PC-9 (cell line): ENCODE measurements around the gene DSCAML1. TPM values are rescaled to one million over a fixed set of nuclear protein-coding genes. Genes with fewer than 3 reads are reported as not detected.

Experiments
- BruUV-seq: library from RNA; stranded (reverse); fragments of 400-500 nt; replicated peaks from 2 replicates; lab custom pipeline; 2021; lab: Mats Ljungman, UMichigan
- CTCF ChIA-PET: fragments of 300-600 bp; sonication (Branson Sonifier 250); formaldehyde crosslinking; loops from one replicate; lab custom pipeline; 2022; ENCODE audit warnings: antibody characterized with exemption; lab: Charles Lee
- POLR2A ChIA-PET: fragments of 300-600 bp; sonication (Branson Sonifier 250); formaldehyde crosslinking; loops from one replicate; lab custom pipeline; 2022; ENCODE audit warnings: antibody characterized with exemption; ENCODE audit not compliant: unreplicated experiment; lab: Charles Lee
- DNase-seq, 2 experiments: peaks; one replicate each; pipeline versions ENCODE4 v3.0.0 to v3.0.0-alpha.2; 2015 to 2022; ENCODE audit warnings: mixed read lengths in 1 of 2
- H2AFZ ChIP-seq: fragments of 200-600 bp; sonication (generic); 2 replicates; pipeline ENCODE4 v1.8.1; 2017; ENCODE audit warnings: antibody characterized with exemption
- H3F3A ChIP-seq: fragments of 200-600 bp; sonication (generic); 2 replicates; pipeline ENCODE4 v1.8.1; 2017; ENCODE audit warnings: antibody characterized with exemption, mild to moderate bottlenecking, low read depth; ENCODE audit not compliant: insufficient read depth
- H3K27ac ChIP-seq: fragments of 200-600 bp; sonication (generic); 2 replicates; pipeline ENCODE4 v1.6.1; 2016; ENCODE audit warnings: mixed run types
- H3K27me3 ChIP-seq: fragments of 200-600 bp; sonication (generic); 2 replicates; pipeline ENCODE4 v1.6.1; 2016; ENCODE audit warnings: low read depth, mixed run types; ENCODE audit not compliant: insufficient read depth
- H3K36me3 ChIP-seq: fragments of 200-600 bp; sonication (generic); 2 replicates; pipeline ENCODE4 v1.6.1; 2016; ENCODE audit warnings: low read depth, mixed run types
- H3K4me1 ChIP-seq: fragments of 200-600 bp; sonication (generic); replicated peaks from 2 replicates; pipeline ENCODE4 v1.6.1; 2016; ENCODE audit warnings: mixed run types; ENCODE audit not compliant: insufficient read depth
- H3K4me2 ChIP-seq: fragments of 200-600 bp; sonication (generic); 2 replicates; pipeline ENCODE4 v1.6.1; 2017; ENCODE audit warnings: mixed run types
- H3K4me3 ChIP-seq: fragments of 200-600 bp; sonication (generic); 2 replicates; pipeline ENCODE4 v1.6.1; 2016; ENCODE audit warnings: mixed run types
- H3K79me2 ChIP-seq: fragments of 200-600 bp; sonication (generic); 2 replicates; pipeline ENCODE4 v1.6.1; 2017; ENCODE audit warnings: low read depth, mixed run types
- H3K9me2 ChIP-seq: fragments of 200-600 bp; sonication (generic); 2 replicates; pipeline ENCODE4 v1.8.1; 2017; ENCODE audit warnings: mild to moderate bottlenecking; ENCODE audit not compliant: insufficient read depth
- H3K9me3 ChIP-seq: fragments of 200-600 bp; sonication (generic); 2 replicates; pipeline ENCODE4 v1.8.1; 2016; ENCODE audit warnings: low read depth; ENCODE audit not compliant: insufficient read depth
- H4K20me1 ChIP-seq: fragments of 200-600 bp; sonication (generic); 2 replicates; pipeline ENCODE4 v1.8.1; 2017; ENCODE audit not compliant: insufficient read depth
- EZH2 ChIP-seq: fragments of 200-600 bp; sonication (generic); IDR thresholded peaks from 2 replicates; pipeline ENCODE4 v1.8.0; 2017; ENCODE audit warnings: antibody characterized with exemption, low read depth
- intact Hi-C: fragments of 100-400 bp; cut with micrococcal nuclease; formaldehyde crosslinking; loops from one replicate; pipeline ENCODE4 v1.10.0; 2022; ENCODE audit not compliant: unreplicated experiment
- total RNA-seq: library from RNA; stranded (reverse); gene quantifications from 2 replicates; pipeline ENCODE4 v1.2.3, GENCODE V29; 2021
- TF ChIP-seq, protein P1 (sequence below): fragments of 200-600 bp; sonication (generic); conservative IDR thresholded peaks from 2 replicates; pipeline ENCODE4 v1.6.1; 2017; ENCODE audit warnings: mixed run types, antibody characterized with exemption, mild to moderate bottlenecking, moderate library complexity

DSCAML1 gene
- total RNA-seq, 1 experiment from 2014 or later = not detected

DNA sequence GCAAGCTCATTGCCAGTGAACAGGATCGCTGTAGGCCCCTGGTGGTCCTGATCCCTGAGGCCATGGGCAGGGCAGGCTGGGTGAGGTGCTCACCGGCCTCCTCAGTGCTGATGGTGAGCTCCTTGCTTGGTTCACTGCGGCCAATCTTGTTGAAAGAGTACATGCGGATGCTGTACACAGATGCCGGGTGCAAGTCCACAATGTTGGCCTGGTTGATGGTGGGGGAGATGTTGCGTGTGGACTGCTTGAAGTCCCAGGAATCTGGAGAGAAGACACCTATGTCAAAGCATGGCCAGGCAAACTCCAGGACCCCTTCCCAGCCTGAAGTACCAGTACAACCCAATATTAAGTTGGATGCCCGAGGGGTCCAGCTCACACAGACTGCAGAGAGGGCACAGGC lies 325.2 kb downstream of the DSCAML1 start:
- no TSS peak for BruUV-seq
- ChIA-PET POLR2A (no interaction called here), CTCF (no interaction called here)
- peaks cover 100% of the 10 kb centered on the region for H3K27me3 ChIP-seq
- intact Hi-C loops = no loop called here
- no peaks in the 10 kb centered on the region for H3K4me1 ChIP-seq
- no peaks in the 10 kb centered on the region for H3K36me3 ChIP-seq
- TF ChIP-seq EZH2 = no peak
- TF ChIP-seq, protein P1, sequence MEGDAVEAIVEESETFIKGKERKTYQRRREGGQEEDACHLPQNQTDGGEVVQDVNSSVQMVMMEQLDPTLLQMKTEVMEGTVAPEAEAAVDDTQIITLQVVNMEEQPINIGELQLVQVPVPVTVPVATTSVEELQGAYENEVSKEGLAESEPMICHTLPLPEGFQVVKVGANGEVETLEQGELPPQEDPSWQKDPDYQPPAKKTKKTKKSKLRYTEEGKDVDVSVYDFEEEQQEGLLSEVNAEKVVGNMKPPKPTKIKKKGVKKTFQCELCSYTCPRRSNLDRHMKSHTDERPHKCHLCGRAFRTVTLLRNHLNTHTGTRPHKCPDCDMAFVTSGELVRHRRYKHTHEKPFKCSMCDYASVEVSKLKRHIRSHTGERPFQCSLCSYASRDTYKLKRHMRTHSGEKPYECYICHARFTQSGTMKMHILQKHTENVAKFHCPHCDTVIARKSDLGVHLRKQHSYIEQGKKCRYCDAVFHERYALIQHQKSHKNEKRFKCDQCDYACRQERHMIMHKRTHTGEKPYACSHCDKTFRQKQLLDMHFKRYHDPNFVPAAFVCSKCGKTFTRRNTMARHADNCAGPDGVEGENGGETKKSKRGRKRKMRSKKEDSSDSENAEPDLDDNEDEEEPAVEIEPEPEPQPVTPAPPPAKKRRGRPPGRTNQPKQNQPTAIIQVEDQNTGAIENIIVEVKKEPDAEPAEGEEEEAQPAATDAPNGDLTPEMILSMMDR = no peak
- H3K4me3 ChIP-seq = no peak overlapping the region
- no peaks in the 10 kb centered on the region for H4K20me1 ChIP-seq
- no peak overlapping the region for H3K4me2 ChIP-seq
- DNase-seq = no peak
- H2AFZ ChIP-seq = no peak overlapping the region
- no peaks in the 10 kb centered on the region for H3F3A ChIP-seq
- H3K9me2 ChIP-seq = no peaks in the 10 kb centered on the region
- H3K9me3 ChIP-seq = no peaks in the 10 kb centered on the region
- H3K27ac ChIP-seq = no peak overlapping the region
- no peaks in the 10 kb centered on the region for H3K79me2 ChIP-seq

DNA sequence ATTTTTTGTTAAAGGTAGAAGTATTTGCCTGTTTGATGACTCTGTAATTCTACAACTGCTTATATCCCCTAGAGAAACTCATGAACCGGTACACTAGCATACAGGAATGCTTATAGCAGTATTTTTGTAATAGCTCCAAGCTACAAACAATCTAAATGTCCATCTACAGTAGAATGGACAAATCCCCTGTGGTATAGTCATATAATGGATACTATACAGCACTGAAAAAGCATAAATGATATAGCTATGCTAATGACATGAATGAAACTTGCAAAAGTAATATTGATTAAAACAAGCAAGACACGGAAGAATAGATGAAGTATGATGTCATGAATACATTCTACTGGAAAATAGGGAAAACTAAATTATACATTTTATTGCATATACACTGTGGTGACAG lies 326.4 kb downstream of the DSCAML1 start:
- intact Hi-C loops = no loop called here
- ChIA-PET POLR2A (no interaction called here), CTCF (no interaction called here)
- H3K9me3 ChIP-seq = no peaks in the 10 kb centered on the region
- no peaks in the 10 kb centered on the region for H4K20me1 ChIP-seq
- no peak overlapping the region for H2AFZ ChIP-seq
- H3K79me2 ChIP-seq = no peaks in the 10 kb centered on the region
- H3K4me2 ChIP-seq = no peak overlapping the region
- TF ChIP-seq, protein P1 = no peak
- no peak for TF ChIP-seq EZH2
- H3K9me2 ChIP-seq = no peaks in the 10 kb centered on the region
- no peaks in the 10 kb centered on the region for H3F3A ChIP-seq
- no peak overlapping the region for H3K27ac ChIP-seq
- no peaks in the 10 kb centered on the region for H3K4me1 ChIP-seq
- H3K4me3 ChIP-seq = no peak overlapping the region
- no peaks in the 10 kb centered on the region for H3K36me3 ChIP-seq
- BruUV-seq = no TSS peak
- H3K27me3 ChIP-seq = peaks cover 100% of the 10 kb centered on the region
- no peak for DNase-seq

DNA sequence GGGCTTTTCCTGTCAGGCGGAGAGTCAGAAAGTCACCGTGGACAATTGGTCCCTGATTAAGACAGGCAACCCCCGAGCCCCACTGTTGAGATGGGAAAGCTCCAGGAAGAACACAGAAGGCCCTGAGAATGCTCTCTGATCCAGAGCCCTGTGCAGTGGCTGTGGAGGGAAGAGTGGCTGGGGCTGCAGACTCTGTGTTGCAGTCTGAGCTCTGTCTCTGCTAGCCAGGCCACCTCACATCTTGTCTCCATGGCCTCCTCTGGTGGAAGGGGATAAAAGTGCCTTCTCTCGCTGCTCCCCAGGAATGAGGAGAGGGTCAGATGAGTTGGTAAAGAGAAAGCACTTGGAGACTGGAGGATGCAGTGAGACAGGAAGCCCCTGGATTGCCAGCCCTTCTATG lies 328.1 kb downstream of the DSCAML1 start:
- Histone ChIP-seq H3K4me2 (no peak overlapping the region), H2AFZ (no peak overlapping the region), H3K36me3 (no peaks in the 10 kb centered on the region), H3K4me1 (no peaks in the 10 kb centered on the region), H3K4me3 (no peak overlapping the region), H4K20me1 (no peaks in the 10 kb centered on the region), H3K27ac (no peak overlapping the region), H3K27me3 (peaks cover 100% of the 10 kb centered on the region), H3K9me2 (no peaks in the 10 kb centered on the region), H3K79me2 (no peaks in the 10 kb centered on the region), H3F3A (no peaks in the 10 kb centered on the region), H3K9me3 (no peaks in the 10 kb centered on the region)
- POLR2A ChIA-PET = no interaction called here
- no peak for TF ChIP-seq EZH2
- TF ChIP-seq, protein P1 = 0 out of 2 replicates have a peak, but pooled peaks have one; percentile 17
- no peak for DNase-seq
- CTCF ChIA-PET = no interaction called here
- BruUV-seq = no TSS peak
- intact Hi-C loops = no loop called here
